GM23338 (cell line): ENCODE data around the gene KDM4B. TPM values are rescaled to one million over a fixed set of nuclear protein-coding genes. Genes with fewer than 3 reads are reported as not detected.

Source experiments
- ATAC-seq: fragments of 200-7000 bp; cut with Tn5 transposase; 3 replicates; pipeline ENCODE4 v1.9.1; 2020
- DNase-seq: peaks from one replicate; pipeline ENCODE4 v3.0.0-alpha.2; 2015; ENCODE audit warnings: low spot score
- H2AFZ ChIP-seq: fragments of 200-600 bp; sonication (generic); 2 replicates; pipeline ENCODE4 v1.8.0; 2016; ENCODE audit warnings: antibody characterized with exemption, mild to moderate bottlenecking, moderate library complexity
- H3F3A ChIP-seq: fragments of 200-600 bp; sonication (generic); replicated peaks from 2 replicates; pipeline ENCODE4 v1.8.0; 2017; ENCODE audit warnings: antibody characterized with exemption, mixed run types, low read depth
- H3K27ac ChIP-seq: fragments of 200-600 bp; sonication (generic); 2 replicates; pipeline ENCODE4 v1.6.1; 2016; ENCODE audit warnings: low read depth
- H3K27me3 ChIP-seq: fragments of 200-600 bp; sonication (generic); 2 replicates; pipeline ENCODE4 v1.8.0; 2016; ENCODE audit warnings: mild to moderate bottlenecking, mixed run types, moderate library complexity; ENCODE audit not compliant: insufficient read depth
- H3K36me3 ChIP-seq: fragments of 200-600 bp; sonication (generic); 2 replicates; pipeline ENCODE4 v1.8.0; 2016; ENCODE audit warnings: mild to moderate bottlenecking; ENCODE audit not compliant: insufficient read depth
- H3K4me1 ChIP-seq: fragments of 200-600 bp; sonication (generic); 2 replicates; pipeline ENCODE4 v1.8.0; 2016; ENCODE audit warnings: mild to moderate bottlenecking, moderate library complexity; ENCODE audit not compliant: insufficient read depth
- H3K4me2 ChIP-seq: fragments of 200-600 bp; sonication (generic); 2 replicates; pipeline ENCODE4 v1.7.1; 2017; ENCODE audit warnings: mixed run types
- H3K4me3 ChIP-seq: fragments of 200-600 bp; sonication (generic); 2 replicates; pipeline ENCODE4 v1.6.1; 2016; ENCODE audit warnings: mixed run types
- H3K79me2 ChIP-seq: fragments of 200-600 bp; sonication (generic); replicated peaks from 2 replicates; pipeline ENCODE4 v1.8.0; 2017; ENCODE audit warnings: mild to moderate bottlenecking; ENCODE audit not compliant: insufficient read depth
- H3K9me2 ChIP-seq: fragments of 200-600 bp; sonication (generic); 2 replicates; pipeline ENCODE4 v1.8.0; 2017; ENCODE audit not compliant: insufficient read depth
- H4K20me1 ChIP-seq: fragments of 200-600 bp; sonication (generic); replicated peaks from 2 replicates; pipeline ENCODE4 v1.8.0; 2017; ENCODE audit warnings: mild to moderate bottlenecking; ENCODE audit not compliant: insufficient read depth
- H3K27ac Mint-ChIP-seq: 2 replicates; pipeline ENCODE4 v1.8.0; 2020; ENCODE audit warnings: inconsistent platforms, mild to moderate bottlenecking, moderate library complexity, mixed read lengths
- H3K27me3 Mint-ChIP-seq: 3 replicates; pipeline ENCODE4 v1.8.0; 2022; ENCODE audit warnings: low read depth, mild to moderate bottlenecking, moderate library complexity, mixed read lengths, inconsistent platforms; ENCODE audit not compliant: insufficient read depth, poor library complexity
- H3K36me3 Mint-ChIP-seq: 3 replicates; pipeline ENCODE4 v1.8.0; 2021; ENCODE audit warnings: low read depth, mild to moderate bottlenecking, inconsistent platforms, moderate library complexity, mixed read lengths
- H3K4me1 Mint-ChIP-seq: 3 replicates; pipeline ENCODE4 v1.8.0; 2020; ENCODE audit warnings: mild to moderate bottlenecking, inconsistent platforms, mixed read lengths
- H3K4me3 Mint-ChIP-seq: 3 replicates; pipeline ENCODE4 v1.8.0; 2021; ENCODE audit warnings: moderate library complexity, mild to moderate bottlenecking, inconsistent platforms, mixed read lengths
- H3K9me3 Mint-ChIP-seq: 3 replicates; pipeline ENCODE4 v1.8.0; 2020; ENCODE audit warnings: moderate library complexity, mild to moderate bottlenecking, inconsistent platforms, mixed read lengths
- CTCF ChIP-seq, 2 experiments: fragments of 200-600 bp in 1 of 2; sonication (generic) in 1 of 2; conservative IDR thresholded peaks; 2 replicates each; pipeline versions ENCODE4 v1.5.1 to v1.6.1; 2016 to 2017; ENCODE audit warnings: antibody characterized with exemption in 2 of 2, low read depth in 2 of 2, mild to moderate bottlenecking in 2 of 2, moderate library complexity in 1 of 2
- ETS1 ChIP-seq: IDR thresholded peaks from 2 replicates; pipeline ENCODE4 v1.6.1; 2016; ENCODE audit warnings: antibody characterized with exemption
- EZH2 ChIP-seq: fragments of 200-600 bp; sonication (generic); IDR thresholded peaks from one replicate; pipeline ENCODE4 v1.8.0; 2017; ENCODE audit warnings: antibody characterized with exemption, mild to moderate bottlenecking, low read depth; ENCODE audit not compliant: unreplicated experiment
- EZH2phosphoT487 ChIP-seq: fragments of 200-600 bp; sonication (generic); IDR thresholded peaks from one replicate; pipeline ENCODE4 v1.8.1; 2018; ENCODE audit warnings: antibody characterized with exemption; ENCODE audit not compliant: unreplicated experiment
- NANOG ChIP-seq: IDR thresholded peaks from 2 replicates; pipeline ENCODE4 v1.6.1; 2016; ENCODE audit warnings: antibody characterized with exemption, borderline replicate concordance
- POLR2AphosphoS5 ChIP-seq: IDR thresholded peaks from 2 replicates; pipeline ENCODE4 v1.6.1; 2016; ENCODE audit warnings: antibody characterized with exemption, low read depth
- STAT1 ChIP-seq: IDR thresholded peaks from one replicate; pipeline ENCODE4 v1.6.1; 2016; ENCODE audit warnings: antibody characterized with exemption; ENCODE audit not compliant: unreplicated experiment
- ZNF331 ChIP-seq: fragments of 250-450 bp; sonication (Bioruptor Pico); IDR thresholded peaks from 2 replicates; pipeline ENCODE4 v1.5.0; 2020; ENCODE audit warnings: low read depth, mild to moderate bottlenecking, moderate library complexity
- ZNF462 ChIP-seq: fragments of 250-450 bp; sonication (Bioruptor Pico); IDR thresholded peaks from 2 replicates; pipeline ENCODE4 v1.5.0; 2020; ENCODE audit warnings: mild to moderate bottlenecking, moderate library complexity
- polyA plus RNA-seq: library from polyadenylated mRNA; unstranded; fragments of >200 nt; fragmentation: Nextera tagmentation; extraction: Ambion mirVana; gene quantifications from 2 replicates; pipeline ENCODE4 v1.2.1, GENCODE V29; 2016
- total RNA-seq: library from RNA; depleted of rRNA; stranded (reverse); fragments of >200 nt; shearing (Covaris generic); gene quantifications from 2 replicates; pipeline ENCODE4 v1.2.3, GENCODE V29; 2014

Gene KDM4B
- total and polyA plus RNA-seq, 2 experiments from 2014 or later, result 9.1 to 27.6 TPM

- TF ChIP-seq CTCF (conservative IDR thresholded peaks at IDR 0.05; ENCODE audit: low read depth in 2 of 2) (no peak), POLR2AphosphoS5 (no peak), NANOG (no peak), EZH2 (no peak)
These were observed 135.0 kb downstream of the KDM4B start (continued) for GRCh38 chr19:5103812-5104410.

- Histone ChIP-seq H3K4me1 (no peaks in the 10 kb centered on the region), H3K27ac (0 out of 2 replicates have a peak overlapping the region, but pooled peaks have one; percentile 14), H3K27me3 (no peaks in the 10 kb centered on the region), H3K79me2 (no peaks in the 10 kb centered on the region), H4K20me1 (no peaks in the 10 kb centered on the region), H3K9me2 (no peaks in the 10 kb centered on the region), H3K4me2 (no peak overlapping the region), H2AFZ (no peak overlapping the region), H3K4me3 (no peak overlapping the region), H3F3A (no peaks in the 10 kb centered on the region), H3K36me3 (no peaks in the 10 kb centered on the region)
- Mint-ChIP-seq H3K27me3 (peaks cover 15% of the 10 kb centered on the region), H3K4me1 (peaks cover 10% of the 10 kb centered on the region), H3K27ac (no peak overlapping the region), H3K9me3 (peaks cover 12% of the 10 kb centered on the region), H3K4me3 (no peak overlapping the region), H3K36me3 (peaks cover 13% of the 10 kb centered on the region)
- no peak for ATAC-seq
- DNase-seq, result no peak
- no peak for TF ChIP-seq STAT1
- TF ChIP-seq ZNF462, result no peak
- TF ChIP-seq ZNF331 (CRISPR knock-in tag), result no peak
- TF ChIP-seq CTCF (conservative IDR thresholded peaks at IDR 0.05; ENCODE audit: low read depth in 2 of 2), result no peak
- no peak for TF ChIP-seq ETS1
- TF ChIP-seq EZH2phosphoT487, result no peak
- no peak for TF ChIP-seq POLR2AphosphoS5
- no peak for TF ChIP-seq NANOG
These were observed 136.0 kb downstream of the KDM4B start for GRCh38 chr19:5104871-5105351.
